CD4-positive, alpha-beta T cell (primary cell): ENCODE measurements around the gene ABCC6. TPM values are rescaled to one million over a fixed set of nuclear protein-coding genes. Genes with fewer than 3 reads are reported as not detected.
A peak's percentile ranks its signal among the peaks of the same experiment; 100 is the strongest.

Experiments used
- ATAC-seq: fragments of 200-7000 bp; cut with Tn5 transposase; one replicate; pipeline ENCODE4 v1.10.0; 2022; ENCODE audit warnings: mild to moderate bottlenecking; ENCODE audit not compliant: poor library complexity
- CTCF ChIA-PET: fragments of 350-600 bp; sonication (Branson Sonifier 250); formaldehyde crosslinking; loops from one replicate; lab custom pipeline; 2021; ENCODE audit warnings: antibody characterized with exemption, inconsistent platforms; lab: Charles Lee
- POLR2A ChIA-PET: fragments of 350-600 bp; sonication (Branson Sonifier 250); formaldehyde crosslinking; loops from one replicate; lab custom pipeline; 2021; ENCODE audit warnings: antibody characterized with exemption, inconsistent platforms; lab: Charles Lee
- DNase-seq, 14 experiments: peaks; one replicate each; pipeline ENCODE4 v3.0.0-alpha.2; 2013 to 2020; ENCODE audit warnings: mixed read lengths in 2 of 14
- H3K27ac ChIP-seq, 2 donors: one replicate each; pipeline versions ENCODE4 v1.5.1 to v1.7.0; 2013; ENCODE audit warnings: low read length in 2 of 2, low read depth in 1 of 2, mild to moderate bottlenecking in 1 of 2
- H3K27me3 ChIP-seq, 2 experiments: 1 replicate in 1 of 2; 2 replicates in 1 of 2; pipeline versions ENCODE4 v1.6.1 to v1.7.0; 2013; ENCODE audit warnings: low read length in 2 of 2, control low read depth in 1 of 2, mild to moderate bottlenecking in 1 of 2, moderate library complexity in 1 of 2; ENCODE audit not compliant: insufficient read depth in 2 of 2, control insufficient read depth in 1 of 2
- H3K36me3 ChIP-seq: one replicate; pipeline ENCODE4 v1.6.1; 2013; ENCODE audit warnings: low read length, control low read depth; ENCODE audit not compliant: insufficient read depth
- H3K4me1 ChIP-seq: one replicate; pipeline ENCODE4 v1.6.1; 2013; ENCODE audit warnings: low read length, control low read depth; ENCODE audit not compliant: insufficient read depth
- H3K4me3 ChIP-seq: one replicate; pipeline ENCODE4 v1.5.1; 2013; ENCODE audit warnings: mild to moderate bottlenecking, low read length, moderate library complexity
- H3K9me3 ChIP-seq, 2 experiments: 1 replicate in 1 of 2; 2 replicates in 1 of 2; pipeline versions ENCODE4 v1.6.1 to v1.7.0; 2013; ENCODE audit warnings: low read length in 2 of 2, mild to moderate bottlenecking in 2 of 2, control low read depth in 1 of 2, moderate library complexity in 1 of 2; ENCODE audit not compliant: control insufficient read depth in 1 of 2, insufficient read depth in 1 of 2
- H3K27ac Mint-ChIP-seq: one replicate; pipeline ENCODE4 v1.8.0; 2020; ENCODE audit warnings: mixed read lengths
- H3K27me3 Mint-ChIP-seq: one replicate; pipeline ENCODE4 v1.8.0; 2021; ENCODE audit warnings: mixed read lengths
- H3K36me3 Mint-ChIP-seq: one replicate; pipeline ENCODE4 v1.8.0; 2021; ENCODE audit warnings: low read depth, mixed read lengths
- H3K4me1 Mint-ChIP-seq: one replicate; pipeline ENCODE4 v1.8.0; 2021; ENCODE audit warnings: low read depth, mixed read lengths
- H3K4me3 Mint-ChIP-seq: one replicate; pipeline ENCODE4 v1.8.0; 2020; ENCODE audit warnings: mild to moderate bottlenecking, mixed read lengths
- H3K9me3 Mint-ChIP-seq: one replicate; pipeline ENCODE4 v1.8.0; 2020; ENCODE audit warnings: mixed read lengths
- intact Hi-C, 2 experiments: fragments of 100-400 bp; cut with DNase I in 1 of 2; cut with micrococcal nuclease in 1 of 2; formaldehyde crosslinking; loops; one replicate each; pipeline versions ENCODE4 v1.15.1 to v1.9.0; 2023 to 2025; cut with DNase I, micrococcal nuclease
- total RNA-seq, 174 experiments: library from RNA in 2 of 174; stranded (reverse) in 2 of 174; gene quantifications; one replicate each; pipeline ENCODE4 v1.2.3 and lab custom pipeline; 2021 to 2026
- TF ChIP-seq, protein P1 (sequence below): fragments of 200-600 bp; IDR thresholded peaks from one replicate; pipeline ENCODE4 v1.8.0; 2022; ENCODE audit warnings: antibody characterized with exemption, mild to moderate bottlenecking

Gene ABCC6
- total RNA-seq, 2 experiments from 2014 or later: not detected

DNA sequence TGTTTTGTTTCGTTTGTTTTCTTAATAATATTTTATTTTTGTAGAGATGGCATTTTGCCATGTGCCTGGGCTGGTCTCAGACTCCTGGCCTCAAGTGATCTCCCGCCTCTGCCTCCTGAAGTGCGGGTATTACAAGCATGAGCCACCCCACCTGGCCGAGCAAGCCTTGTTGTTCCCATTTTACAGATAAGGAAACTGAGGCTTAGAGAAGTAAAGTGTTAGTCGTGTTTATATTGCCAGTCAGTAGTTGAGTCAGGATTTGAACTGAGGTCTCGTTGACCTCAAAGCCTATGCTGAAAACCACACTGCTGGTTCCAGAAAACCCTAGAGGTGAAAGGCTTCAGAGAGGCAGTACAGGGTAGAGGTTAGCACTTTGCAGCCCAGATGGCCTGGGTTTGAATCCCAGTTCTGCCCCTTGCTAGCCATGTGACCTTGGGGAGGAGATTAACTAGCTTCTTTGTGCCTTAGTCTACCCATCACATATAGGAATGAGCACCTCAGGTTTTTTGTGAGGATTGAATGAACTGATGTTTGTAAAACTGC lies 102.0 kb downstream of the ABCC6 start:
- peaks cover 100% of the 10 kb centered on the region for H3K36me3 Mint-ChIP-seq
- no peak overlapping the region for H3K27ac ChIP-seq
- DNase-seq (no peak), ATAC-seq (no peak)
- peaks cover 29 to 33% of the 10 kb centered on the region in 2 experiments for H3K9me3 ChIP-seq
- H3K9me3 Mint-ChIP-seq: peaks cover 4% of the 10 kb centered on the region
- no peak overlapping the region for H3K4me3 Mint-ChIP-seq
- TF ChIP-seq, protein P1, sequence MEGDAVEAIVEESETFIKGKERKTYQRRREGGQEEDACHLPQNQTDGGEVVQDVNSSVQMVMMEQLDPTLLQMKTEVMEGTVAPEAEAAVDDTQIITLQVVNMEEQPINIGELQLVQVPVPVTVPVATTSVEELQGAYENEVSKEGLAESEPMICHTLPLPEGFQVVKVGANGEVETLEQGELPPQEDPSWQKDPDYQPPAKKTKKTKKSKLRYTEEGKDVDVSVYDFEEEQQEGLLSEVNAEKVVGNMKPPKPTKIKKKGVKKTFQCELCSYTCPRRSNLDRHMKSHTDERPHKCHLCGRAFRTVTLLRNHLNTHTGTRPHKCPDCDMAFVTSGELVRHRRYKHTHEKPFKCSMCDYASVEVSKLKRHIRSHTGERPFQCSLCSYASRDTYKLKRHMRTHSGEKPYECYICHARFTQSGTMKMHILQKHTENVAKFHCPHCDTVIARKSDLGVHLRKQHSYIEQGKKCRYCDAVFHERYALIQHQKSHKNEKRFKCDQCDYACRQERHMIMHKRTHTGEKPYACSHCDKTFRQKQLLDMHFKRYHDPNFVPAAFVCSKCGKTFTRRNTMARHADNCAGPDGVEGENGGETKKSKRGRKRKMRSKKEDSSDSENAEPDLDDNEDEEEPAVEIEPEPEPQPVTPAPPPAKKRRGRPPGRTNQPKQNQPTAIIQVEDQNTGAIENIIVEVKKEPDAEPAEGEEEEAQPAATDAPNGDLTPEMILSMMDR: no peak
- CTCF ChIA-PET: no interaction called here
- no peak overlapping the region for H3K27ac Mint-ChIP-seq
- H3K27me3 Mint-ChIP-seq: no peaks in the 10 kb centered on the region
- no peaks in the 10 kb centered on the region for H3K27me3 ChIP-seq
- no peaks in the 10 kb centered on the region for H3K4me1 Mint-ChIP-seq
- no peak overlapping the region for H3K4me3 ChIP-seq
- H3K36me3 ChIP-seq: peaks cover 71% of the 10 kb centered on the region
- H3K4me1 ChIP-seq: peaks cover 8% of the 10 kb centered on the region
- POLR2A ChIA-PET: no interaction called here
- intact Hi-C loops: no loop called here

DNA sequence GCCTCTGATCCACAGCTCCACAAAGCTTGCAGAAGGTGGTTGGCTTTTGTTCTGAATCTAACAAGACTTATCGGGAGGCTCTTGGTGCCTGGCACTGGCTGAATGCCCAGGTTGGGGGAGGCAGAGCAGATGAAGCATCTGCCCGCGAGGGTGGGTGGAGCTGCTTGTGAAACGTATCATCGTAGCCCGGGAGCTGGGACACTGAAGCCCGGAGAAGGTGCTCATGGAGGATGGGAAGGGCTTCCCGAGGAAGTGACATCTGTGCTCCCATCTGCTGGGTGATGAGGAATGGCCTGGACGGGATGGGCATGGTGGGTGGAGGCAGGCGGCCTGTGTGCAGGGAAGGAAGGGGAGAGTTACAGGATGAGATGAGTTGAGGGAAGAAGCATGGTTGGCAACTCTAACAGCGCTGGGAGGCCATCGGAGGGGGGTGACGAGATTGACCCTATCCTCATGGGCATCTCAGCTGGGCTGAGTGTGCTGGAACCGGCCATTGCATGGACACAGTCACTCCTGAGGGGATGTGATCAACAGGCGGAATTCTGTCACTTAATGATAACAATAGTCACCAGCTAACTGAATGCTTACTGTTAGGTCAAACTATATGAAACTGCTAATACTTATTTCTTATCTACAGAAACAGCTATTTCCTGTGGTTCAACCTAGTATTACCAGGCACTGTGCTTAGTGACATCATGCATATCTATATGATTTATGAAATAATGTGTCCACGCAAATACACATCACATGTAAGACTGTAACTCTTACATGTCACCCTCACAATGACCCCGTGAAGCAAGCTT lies 102.7 kb downstream of the ABCC6 start:
- intact Hi-C loops: no loop called here
- Mint-ChIP-seq H3K27me3 (no peaks in the 10 kb centered on the region), H3K4me3 (no peak overlapping the region), H3K4me1 (no peaks in the 10 kb centered on the region), H3K36me3 (peaks cover 100% of the 10 kb centered on the region), H3K27ac (peak overlapping the region; percentile 31), H3K9me3 (peaks cover 4% of the 10 kb centered on the region)
- Histone ChIP-seq H3K9me3 (peaks cover 29 to 39% of the 10 kb centered on the region in 2 experiments), H3K4me1 (peaks cover 8% of the 10 kb centered on the region), H3K36me3 (peaks cover 76% of the 10 kb centered on the region), H3K27ac (no peak overlapping the region), H3K27me3 (no peaks in the 10 kb centered on the region), H3K4me3 (no peak overlapping the region)
- TF ChIP-seq, protein P1: no peak
- ChIA-PET POLR2A (no interaction called here), CTCF (no interaction called here)
- no peak for DNase-seq
- ATAC-seq: no peak

DNA sequence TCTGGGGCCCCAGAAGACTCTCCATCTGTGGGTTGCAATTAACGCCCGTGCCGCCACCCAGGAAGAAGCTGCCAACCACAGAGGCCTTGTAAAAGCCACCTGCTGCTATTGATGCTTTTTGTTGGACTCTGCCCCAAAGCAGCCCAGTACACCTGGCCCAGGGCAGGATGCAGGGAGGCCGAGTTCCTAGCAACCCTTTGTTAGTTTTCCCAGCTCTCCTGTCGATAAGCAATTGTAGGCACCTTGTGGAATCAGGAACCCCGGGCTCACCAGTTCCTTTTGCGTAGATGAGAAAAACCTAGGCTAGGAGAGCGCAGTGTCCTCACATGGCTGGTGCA lies 103.3 kb downstream of the ABCC6 start:
- no peak for ATAC-seq
- H3K27ac ChIP-seq: no peak overlapping the region
- DNase-seq: peak in 1 of 14 experiments; percentile 8
- no peak overlapping the region for H3K4me3 ChIP-seq
- peaks cover 8% of the 10 kb centered on the region for H3K4me1 ChIP-seq
- CTCF ChIA-PET: no interaction called here
- Mint-ChIP-seq H3K27ac (no peak overlapping the region), H3K36me3 (peaks cover 100% of the 10 kb centered on the region), H3K27me3 (no peaks in the 10 kb centered on the region), H3K9me3 (peaks cover 4% of the 10 kb centered on the region), H3K4me3 (no peak overlapping the region), H3K4me1 (no peaks in the 10 kb centered on the region)
- H3K9me3 ChIP-seq: peaks cover 26 to 39% of the 10 kb centered on the region in 2 experiments
- peaks cover 78% of the 10 kb centered on the region for H3K36me3 ChIP-seq
- TF ChIP-seq, protein P1: no peak
- POLR2A ChIA-PET: no interaction called here
- H3K27me3 ChIP-seq: no peaks in the 10 kb centered on the region
- intact Hi-C loops: no loop called here
